WTC11 (cell line): ENCODE data around the gene LILRB3. TPM values are rescaled to one million over a fixed set of nuclear protein-coding genes. Genes with fewer than 3 reads are reported as not detected.

Experiments used
- CBFB ChIP-seq: sonication (generic); formaldehyde crosslinking; IDR thresholded peaks from 2 replicates; pipeline ENCODE4 v1.8.1; 2022; ENCODE audit warnings: mild to moderate bottlenecking, low read depth, missing genetic modification reagents
- EMX1 ChIP-seq: fragments of 250-450 bp; sonication (Bioruptor Pico); IDR thresholded peaks from 2 replicates; pipeline ENCODE4 v1.8.0; 2021; ENCODE audit warnings: mild to moderate bottlenecking
- ESRRA ChIP-seq: sonication (generic); formaldehyde crosslinking; IDR thresholded peaks from 2 replicates; pipeline ENCODE4 v1.8.1; 2022; ENCODE audit warnings: mild to moderate bottlenecking, missing genetic modification reagents, borderline replicate concordance
- IRF2 ChIP-seq: sonication (generic); formaldehyde crosslinking; IDR thresholded peaks from 2 replicates; pipeline ENCODE4 v1.8.0; 2022; ENCODE audit warnings: low read depth, missing genetic modification reagents, borderline replicate concordance
- KAT7 ChIP-seq: sonication (generic); formaldehyde crosslinking; IDR thresholded peaks from 2 replicates; pipeline ENCODE4 v1.8.1; 2023; ENCODE audit warnings: missing genetic modification reagents, mild to moderate bottlenecking, borderline replicate concordance
- MYBL2 ChIP-seq: sonication (generic); formaldehyde crosslinking; IDR thresholded peaks from 2 replicates; pipeline ENCODE4 v1.8.1; 2023; ENCODE audit warnings: mild to moderate bottlenecking, moderate library complexity, missing genetic modification reagents
- PRRX2 ChIP-seq: fragments of 250-450 bp; sonication (Bioruptor Pico); IDR thresholded peaks from 2 replicates; pipeline ENCODE4 v1.8.0; 2021; ENCODE audit warnings: mild to moderate bottlenecking
- SMAD4 ChIP-seq: sonication (generic); formaldehyde crosslinking; IDR thresholded peaks from 2 replicates; pipeline ENCODE4 v1.8.0; 2022; ENCODE audit warnings: mild to moderate bottlenecking, missing genetic modification reagents
- TEAD1 ChIP-seq: sonication (generic); formaldehyde crosslinking; IDR thresholded peaks from 2 replicates; pipeline ENCODE4 v1.8.0; 2022; ENCODE audit warnings: mild to moderate bottlenecking, missing genetic modification reagents
- total RNA-seq: library from RNA; stranded (reverse); gene quantifications from 3 replicates; pipeline ENCODE4 v1.2.3, GENCODE V29; 2021
- TF ChIP-seq, protein P1 (sequence below): sonication (generic); formaldehyde crosslinking; IDR thresholded peaks from 2 replicates; pipeline ENCODE4 v1.8.0; 2022; ENCODE audit warnings: missing genetic modification reagents
- TF ChIP-seq, protein P2 (sequence below): fragments of 250-450 bp; sonication (Bioruptor Pico); IDR thresholded peaks from 2 replicates; pipeline ENCODE4 v1.9.0; 2021; ENCODE audit warnings: mild to moderate bottlenecking, borderline replicate concordance
- TF ChIP-seq, protein P3 (sequence below): fragments of 250-450 bp; sonication (Bioruptor Pico); IDR thresholded peaks from 2 replicates; pipeline ENCODE4 v1.8.0; 2021; ENCODE audit warnings: mild to moderate bottlenecking
- TF ChIP-seq, protein P4 (sequence below): sonication (generic); formaldehyde crosslinking; IDR thresholded peaks from 2 replicates; pipeline ENCODE4 v1.8.0; 2023; ENCODE audit warnings: mild to moderate bottlenecking, missing genetic modification reagents
- TF ChIP-seq, protein P5 (sequence below): sonication (generic); formaldehyde crosslinking; IDR thresholded peaks from 2 replicates; pipeline ENCODE4 v1.8.1; 2023; ENCODE audit warnings: mild to moderate bottlenecking, missing genetic modification reagents, moderate library complexity
- TF ChIP-seq, protein P6 (sequence below): fragments of 250-450 bp; sonication (Bioruptor Pico); IDR thresholded peaks from 2 replicates; pipeline ENCODE4 v1.9.0; 2021; ENCODE audit warnings: mild to moderate bottlenecking

LILRB3 gene
- total RNA-seq, 1 experiment from 2014 or later, result not detected

DNA sequence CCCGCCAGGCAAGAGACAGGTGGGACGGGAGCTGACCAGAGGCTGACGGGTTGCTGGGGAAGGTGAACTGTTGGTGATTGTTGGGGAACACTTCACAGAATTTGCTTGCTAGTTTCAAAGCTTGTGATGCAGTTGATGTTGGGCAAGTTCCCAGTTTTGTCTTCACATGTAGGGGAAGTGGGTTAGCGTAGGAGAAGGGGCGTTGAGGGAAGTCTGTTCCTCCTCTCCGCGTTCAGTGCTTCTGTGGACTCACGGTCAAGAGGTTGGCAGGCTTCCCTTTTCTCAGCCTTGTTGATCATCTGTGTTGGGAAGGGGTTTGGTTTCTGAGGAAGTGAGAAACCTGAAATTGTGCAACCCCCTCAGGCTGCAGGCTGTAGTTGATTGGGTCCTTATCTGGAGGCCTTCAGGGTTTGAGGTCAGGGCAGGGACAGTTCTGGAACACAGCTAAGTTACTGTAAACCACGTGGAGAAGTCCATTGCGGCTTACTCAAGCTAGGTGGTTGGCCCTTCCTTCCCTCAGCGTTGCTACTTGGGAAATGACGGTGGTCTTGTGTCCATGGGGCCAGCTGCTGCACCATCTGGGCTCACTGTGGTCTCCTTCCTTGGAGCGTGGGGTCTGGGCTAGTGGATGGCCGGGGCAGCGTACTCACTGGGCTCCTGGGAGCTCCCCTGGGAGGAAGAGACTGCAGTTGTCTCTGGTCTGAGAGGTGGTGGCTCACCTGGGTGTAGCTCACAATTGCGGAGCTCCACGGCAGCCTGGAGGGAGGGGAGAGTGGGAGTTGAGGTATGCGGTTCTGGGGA lies 14.6 kb downstream of the LILRB3 start (continued):
- TF ChIP-seq, protein P1, sequence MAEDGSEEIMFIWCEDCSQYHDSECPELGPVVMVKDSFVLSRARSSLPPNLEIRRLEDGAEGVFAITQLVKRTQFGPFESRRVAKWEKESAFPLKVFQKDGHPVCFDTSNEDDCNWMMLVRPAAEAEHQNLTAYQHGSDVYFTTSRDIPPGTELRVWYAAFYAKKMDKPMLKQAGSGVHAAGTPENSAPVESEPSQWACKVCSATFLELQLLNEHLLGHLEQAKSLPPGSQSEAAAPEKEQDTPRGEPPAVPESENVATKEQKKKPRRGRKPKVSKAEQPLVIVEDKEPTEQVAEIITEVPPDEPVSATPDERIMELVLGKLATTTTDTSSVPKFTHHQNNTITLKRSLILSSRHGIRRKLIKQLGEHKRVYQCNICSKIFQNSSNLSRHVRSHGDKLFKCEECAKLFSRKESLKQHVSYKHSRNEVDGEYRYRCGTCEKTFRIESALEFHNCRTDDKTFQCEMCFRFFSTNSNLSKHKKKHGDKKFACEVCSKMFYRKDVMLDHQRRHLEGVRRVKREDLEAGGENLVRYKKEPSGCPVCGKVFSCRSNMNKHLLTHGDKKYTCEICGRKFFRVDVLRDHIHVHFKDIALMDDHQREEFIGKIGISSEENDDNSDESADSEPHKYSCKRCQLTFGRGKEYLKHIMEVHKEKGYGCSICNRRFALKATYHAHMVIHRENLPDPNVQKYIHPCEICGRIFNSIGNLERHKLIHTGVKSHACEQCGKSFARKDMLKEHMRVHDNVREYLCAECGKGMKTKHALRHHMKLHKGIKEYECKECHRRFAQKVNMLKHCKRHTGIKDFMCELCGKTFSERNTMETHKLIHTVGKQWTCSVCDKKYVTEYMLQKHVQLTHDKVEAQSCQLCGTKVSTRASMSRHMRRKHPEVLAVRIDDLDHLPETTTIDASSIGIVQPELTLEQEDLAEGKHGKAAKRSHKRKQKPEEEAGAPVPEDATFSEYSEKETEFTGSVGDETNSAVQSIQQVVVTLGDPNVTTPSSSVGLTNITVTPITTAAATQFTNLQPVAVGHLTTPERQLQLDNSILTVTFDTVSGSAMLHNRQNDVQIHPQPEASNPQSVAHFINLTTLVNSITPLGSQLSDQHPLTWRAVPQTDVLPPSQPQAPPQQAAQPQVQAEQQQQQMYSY (CRISPR knock-in tag), result no peak
- TF ChIP-seq IRF2 (CRISPR knock-in tag) (no peak), MYBL2 (CRISPR knock-in tag) (no peak), TEAD1 (CRISPR knock-in tag) (peak; percentile 18; the same call in 1 of the 2 replicates), EMX1 (CRISPR knock-in tag) (peak; percentile 94), SMAD4 (CRISPR knock-in tag) (no peak), KAT7 (no peak), CBFB (CRISPR knock-in tag) (no peak), PRRX2 (CRISPR knock-in tag) (peak; percentile 96), ESRRA (CRISPR knock-in tag) (0 out of 2 replicates have a peak, but pooled peaks have one; percentile 26)
- TF ChIP-seq, protein P2, sequence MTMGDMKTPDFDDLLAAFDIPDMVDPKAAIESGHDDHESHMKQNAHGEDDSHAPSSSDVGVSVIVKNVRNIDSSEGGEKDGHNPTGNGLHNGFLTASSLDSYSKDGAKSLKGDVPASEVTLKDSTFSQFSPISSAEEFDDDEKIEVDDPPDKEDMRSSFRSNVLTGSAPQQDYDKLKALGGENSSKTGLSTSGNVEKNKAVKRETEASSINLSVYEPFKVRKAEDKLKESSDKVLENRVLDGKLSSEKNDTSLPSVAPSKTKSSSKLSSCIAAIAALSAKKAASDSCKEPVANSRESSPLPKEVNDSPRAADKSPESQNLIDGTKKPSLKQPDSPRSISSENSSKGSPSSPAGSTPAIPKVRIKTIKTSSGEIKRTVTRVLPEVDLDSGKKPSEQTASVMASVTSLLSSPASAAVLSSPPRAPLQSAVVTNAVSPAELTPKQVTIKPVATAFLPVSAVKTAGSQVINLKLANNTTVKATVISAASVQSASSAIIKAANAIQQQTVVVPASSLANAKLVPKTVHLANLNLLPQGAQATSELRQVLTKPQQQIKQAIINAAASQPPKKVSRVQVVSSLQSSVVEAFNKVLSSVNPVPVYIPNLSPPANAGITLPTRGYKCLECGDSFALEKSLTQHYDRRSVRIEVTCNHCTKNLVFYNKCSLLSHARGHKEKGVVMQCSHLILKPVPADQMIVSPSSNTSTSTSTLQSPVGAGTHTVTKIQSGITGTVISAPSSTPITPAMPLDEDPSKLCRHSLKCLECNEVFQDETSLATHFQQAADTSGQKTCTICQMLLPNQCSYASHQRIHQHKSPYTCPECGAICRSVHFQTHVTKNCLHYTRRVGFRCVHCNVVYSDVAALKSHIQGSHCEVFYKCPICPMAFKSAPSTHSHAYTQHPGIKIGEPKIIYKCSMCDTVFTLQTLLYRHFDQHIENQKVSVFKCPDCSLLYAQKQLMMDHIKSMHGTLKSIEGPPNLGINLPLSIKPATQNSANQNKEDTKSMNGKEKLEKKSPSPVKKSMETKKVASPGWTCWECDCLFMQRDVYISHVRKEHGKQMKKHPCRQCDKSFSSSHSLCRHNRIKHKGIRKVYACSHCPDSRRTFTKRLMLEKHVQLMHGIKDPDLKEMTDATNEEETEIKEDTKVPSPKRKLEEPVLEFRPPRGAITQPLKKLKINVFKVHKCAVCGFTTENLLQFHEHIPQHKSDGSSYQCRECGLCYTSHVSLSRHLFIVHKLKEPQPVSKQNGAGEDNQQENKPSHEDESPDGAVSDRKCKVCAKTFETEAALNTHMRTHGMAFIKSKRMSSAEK (CRISPR knock-in tag), result peak; percentile 96; the same call in 1 of the 2 replicates
- TF ChIP-seq, protein P3, sequence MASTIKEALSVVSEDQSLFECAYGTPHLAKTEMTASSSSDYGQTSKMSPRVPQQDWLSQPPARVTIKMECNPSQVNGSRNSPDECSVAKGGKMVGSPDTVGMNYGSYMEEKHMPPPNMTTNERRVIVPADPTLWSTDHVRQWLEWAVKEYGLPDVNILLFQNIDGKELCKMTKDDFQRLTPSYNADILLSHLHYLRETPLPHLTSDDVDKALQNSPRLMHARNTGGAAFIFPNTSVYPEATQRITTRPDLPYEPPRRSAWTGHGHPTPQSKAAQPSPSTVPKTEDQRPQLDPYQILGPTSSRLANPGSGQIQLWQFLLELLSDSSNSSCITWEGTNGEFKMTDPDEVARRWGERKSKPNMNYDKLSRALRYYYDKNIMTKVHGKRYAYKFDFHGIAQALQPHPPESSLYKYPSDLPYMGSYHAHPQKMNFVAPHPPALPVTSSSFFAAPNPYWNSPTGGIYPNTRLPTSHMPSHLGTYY (CRISPR knock-in tag), result peak; percentile 85
- TF ChIP-seq, protein P4, sequence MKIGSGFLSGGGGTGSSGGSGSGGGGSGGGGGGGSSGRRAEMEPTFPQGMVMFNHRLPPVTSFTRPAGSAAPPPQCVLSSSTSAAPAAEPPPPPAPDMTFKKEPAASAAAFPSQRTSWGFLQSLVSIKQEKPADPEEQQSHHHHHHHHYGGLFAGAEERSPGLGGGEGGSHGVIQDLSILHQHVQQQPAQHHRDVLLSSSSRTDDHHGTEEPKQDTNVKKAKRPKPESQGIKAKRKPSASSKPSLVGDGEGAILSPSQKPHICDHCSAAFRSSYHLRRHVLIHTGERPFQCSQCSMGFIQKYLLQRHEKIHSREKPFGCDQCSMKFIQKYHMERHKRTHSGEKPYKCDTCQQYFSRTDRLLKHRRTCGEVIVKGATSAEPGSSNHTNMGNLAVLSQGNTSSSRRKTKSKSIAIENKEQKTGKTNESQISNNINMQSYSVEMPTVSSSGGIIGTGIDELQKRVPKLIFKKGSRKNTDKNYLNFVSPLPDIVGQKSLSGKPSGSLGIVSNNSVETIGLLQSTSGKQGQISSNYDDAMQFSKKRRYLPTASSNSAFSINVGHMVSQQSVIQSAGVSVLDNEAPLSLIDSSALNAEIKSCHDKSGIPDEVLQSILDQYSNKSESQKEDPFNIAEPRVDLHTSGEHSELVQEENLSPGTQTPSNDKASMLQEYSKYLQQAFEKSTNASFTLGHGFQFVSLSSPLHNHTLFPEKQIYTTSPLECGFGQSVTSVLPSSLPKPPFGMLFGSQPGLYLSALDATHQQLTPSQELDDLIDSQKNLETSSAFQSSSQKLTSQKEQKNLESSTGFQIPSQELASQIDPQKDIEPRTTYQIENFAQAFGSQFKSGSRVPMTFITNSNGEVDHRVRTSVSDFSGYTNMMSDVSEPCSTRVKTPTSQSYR (CRISPR knock-in tag), result no peak
- TF ChIP-seq, protein P5, sequence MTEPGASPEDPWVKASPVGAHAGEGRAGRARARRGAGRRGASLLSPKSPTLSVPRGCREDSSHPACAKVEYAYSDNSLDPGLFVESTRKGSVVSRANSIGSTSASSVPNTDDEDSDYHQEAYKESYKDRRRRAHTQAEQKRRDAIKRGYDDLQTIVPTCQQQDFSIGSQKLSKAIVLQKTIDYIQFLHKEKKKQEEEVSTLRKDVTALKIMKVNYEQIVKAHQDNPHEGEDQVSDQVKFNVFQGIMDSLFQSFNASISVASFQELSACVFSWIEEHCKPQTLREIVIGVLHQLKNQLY (CRISPR knock-in tag), result no peak
- TF ChIP-seq, protein P6, sequence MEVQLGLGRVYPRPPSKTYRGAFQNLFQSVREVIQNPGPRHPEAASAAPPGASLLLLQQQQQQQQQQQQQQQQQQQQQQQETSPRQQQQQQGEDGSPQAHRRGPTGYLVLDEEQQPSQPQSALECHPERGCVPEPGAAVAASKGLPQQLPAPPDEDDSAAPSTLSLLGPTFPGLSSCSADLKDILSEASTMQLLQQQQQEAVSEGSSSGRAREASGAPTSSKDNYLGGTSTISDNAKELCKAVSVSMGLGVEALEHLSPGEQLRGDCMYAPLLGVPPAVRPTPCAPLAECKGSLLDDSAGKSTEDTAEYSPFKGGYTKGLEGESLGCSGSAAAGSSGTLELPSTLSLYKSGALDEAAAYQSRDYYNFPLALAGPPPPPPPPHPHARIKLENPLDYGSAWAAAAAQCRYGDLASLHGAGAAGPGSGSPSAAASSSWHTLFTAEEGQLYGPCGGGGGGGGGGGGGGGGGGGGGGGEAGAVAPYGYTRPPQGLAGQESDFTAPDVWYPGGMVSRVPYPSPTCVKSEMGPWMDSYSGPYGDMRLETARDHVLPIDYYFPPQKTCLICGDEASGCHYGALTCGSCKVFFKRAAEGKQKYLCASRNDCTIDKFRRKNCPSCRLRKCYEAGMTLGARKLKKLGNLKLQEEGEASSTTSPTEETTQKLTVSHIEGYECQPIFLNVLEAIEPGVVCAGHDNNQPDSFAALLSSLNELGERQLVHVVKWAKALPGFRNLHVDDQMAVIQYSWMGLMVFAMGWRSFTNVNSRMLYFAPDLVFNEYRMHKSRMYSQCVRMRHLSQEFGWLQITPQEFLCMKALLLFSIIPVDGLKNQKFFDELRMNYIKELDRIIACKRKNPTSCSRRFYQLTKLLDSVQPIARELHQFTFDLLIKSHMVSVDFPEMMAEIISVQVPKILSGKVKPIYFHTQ (CRISPR knock-in tag), result peak; percentile 90
